OCI-LY7 (cell line): ENCODE data around the gene TENT5C.

Source experiments
- EZH2phosphoT487 ChIP-seq: fragments of 200-600 bp; sonication (generic); IDR thresholded peaks from 2 replicates; pipeline ENCODE4 v1.6.1; 2018; ENCODE audit warnings: low read depth, borderline replicate concordance, mild to moderate bottlenecking, mixed run types, antibody characterized with exemption, low read length, moderate library complexity, mixed read lengths
- TF ChIP-seq, protein P1 (sequence below): fragments of 200-600 bp; sonication (generic); conservative IDR thresholded peaks from 2 replicates; pipeline ENCODE4 v1.5.1; 2014; ENCODE audit warnings: mild to moderate bottlenecking, antibody characterized with exemption, low read length, moderate library complexity, mixed read lengths

DNA sequence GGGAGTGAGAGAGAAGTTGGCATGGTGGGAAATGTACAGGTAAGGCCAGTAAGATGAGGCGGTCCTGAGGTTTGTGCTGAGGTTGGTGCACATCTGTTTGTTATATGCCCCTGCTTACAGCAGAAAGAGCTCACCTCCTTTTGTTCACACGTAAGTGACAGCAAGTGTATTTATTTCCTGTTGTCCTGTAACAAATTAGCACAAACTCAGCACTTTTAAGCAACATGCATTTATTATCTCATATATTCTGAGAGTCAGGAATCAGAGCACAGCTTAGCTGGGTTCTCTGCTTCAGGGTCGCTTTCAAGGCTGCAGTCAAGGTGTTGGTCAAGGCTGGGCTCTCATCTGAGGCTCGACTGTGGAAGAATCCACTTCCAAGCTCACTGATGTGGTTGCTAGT is 45.8 kb downstream of the TENT5C start:
- TF ChIP-seq, protein P1, sequence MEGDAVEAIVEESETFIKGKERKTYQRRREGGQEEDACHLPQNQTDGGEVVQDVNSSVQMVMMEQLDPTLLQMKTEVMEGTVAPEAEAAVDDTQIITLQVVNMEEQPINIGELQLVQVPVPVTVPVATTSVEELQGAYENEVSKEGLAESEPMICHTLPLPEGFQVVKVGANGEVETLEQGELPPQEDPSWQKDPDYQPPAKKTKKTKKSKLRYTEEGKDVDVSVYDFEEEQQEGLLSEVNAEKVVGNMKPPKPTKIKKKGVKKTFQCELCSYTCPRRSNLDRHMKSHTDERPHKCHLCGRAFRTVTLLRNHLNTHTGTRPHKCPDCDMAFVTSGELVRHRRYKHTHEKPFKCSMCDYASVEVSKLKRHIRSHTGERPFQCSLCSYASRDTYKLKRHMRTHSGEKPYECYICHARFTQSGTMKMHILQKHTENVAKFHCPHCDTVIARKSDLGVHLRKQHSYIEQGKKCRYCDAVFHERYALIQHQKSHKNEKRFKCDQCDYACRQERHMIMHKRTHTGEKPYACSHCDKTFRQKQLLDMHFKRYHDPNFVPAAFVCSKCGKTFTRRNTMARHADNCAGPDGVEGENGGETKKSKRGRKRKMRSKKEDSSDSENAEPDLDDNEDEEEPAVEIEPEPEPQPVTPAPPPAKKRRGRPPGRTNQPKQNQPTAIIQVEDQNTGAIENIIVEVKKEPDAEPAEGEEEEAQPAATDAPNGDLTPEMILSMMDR: no peak
- no peak for TF ChIP-seq EZH2phosphoT487
